ENCODE data around the gene ESRP2.

The ESRP2 gene

GRCh38 chr16:68214726-68215125 is 21.2 kb downstream of the ESRP2 start:
- DNase-seq: no peak

GRCh38 chr16:68206245-68206644 is 29.7 kb downstream of the ESRP2 start:
- no peak for DNase-seq

GRCh38 chr16:68202091-68202519 is 33.8 kb downstream of the ESRP2 start:
- DNase-seq: no peak

GRCh38 chr16:68200088-68200783 is 35.7 kb downstream of the ESRP2 start:
- DNase-seq: no peak

DNA sequence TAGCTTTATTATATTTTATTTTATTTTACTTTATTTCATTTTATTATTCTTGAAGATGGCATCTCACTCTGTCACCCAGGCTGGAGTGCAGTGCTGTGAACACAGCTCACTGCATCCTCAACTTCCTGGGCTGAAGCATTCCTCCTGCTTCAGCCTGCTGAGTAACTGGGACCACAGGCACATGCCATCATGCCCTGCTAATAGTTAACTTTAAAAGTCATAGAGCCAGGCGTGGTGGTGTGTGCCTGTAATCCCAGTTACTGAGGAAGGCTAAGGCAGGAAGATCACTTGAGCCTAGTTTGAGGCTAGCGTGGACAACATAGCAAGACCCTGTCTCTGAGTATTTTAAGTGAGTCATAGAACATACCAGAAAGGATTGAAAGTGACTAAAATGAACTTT is 38.7 kb downstream of the ESRP2 start:
- DNase-seq: no peak

GRCh38 chr16:68194251-68194650 is 41.7 kb downstream of the ESRP2 start:
- DNase-seq: no peak

- no peak for DNase-seq
Measured at GRCh38 chr16:68190736-68191510, 45.0 kb downstream of the ESRP2 start.

DNA sequence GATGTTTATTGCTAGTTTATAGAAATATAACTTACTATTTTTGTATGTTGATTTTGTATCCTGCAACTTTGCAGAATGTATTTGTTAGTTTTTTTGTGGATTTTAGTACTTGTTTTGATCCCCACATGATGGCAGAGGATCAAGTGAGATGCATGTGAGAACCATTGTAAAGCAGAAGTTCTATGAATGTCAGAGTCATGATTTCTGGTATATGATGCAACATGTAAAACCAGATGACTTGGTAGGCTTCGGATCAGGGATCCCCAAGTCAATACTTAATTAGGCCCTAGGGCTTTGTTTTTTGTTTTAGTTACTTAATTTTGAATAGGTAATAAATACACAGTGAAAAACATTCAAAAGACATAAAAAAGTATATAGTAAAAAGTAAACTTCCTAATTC is 45.8 kb downstream of the ESRP2 start:
- DNase-seq: no peak

DNA sequence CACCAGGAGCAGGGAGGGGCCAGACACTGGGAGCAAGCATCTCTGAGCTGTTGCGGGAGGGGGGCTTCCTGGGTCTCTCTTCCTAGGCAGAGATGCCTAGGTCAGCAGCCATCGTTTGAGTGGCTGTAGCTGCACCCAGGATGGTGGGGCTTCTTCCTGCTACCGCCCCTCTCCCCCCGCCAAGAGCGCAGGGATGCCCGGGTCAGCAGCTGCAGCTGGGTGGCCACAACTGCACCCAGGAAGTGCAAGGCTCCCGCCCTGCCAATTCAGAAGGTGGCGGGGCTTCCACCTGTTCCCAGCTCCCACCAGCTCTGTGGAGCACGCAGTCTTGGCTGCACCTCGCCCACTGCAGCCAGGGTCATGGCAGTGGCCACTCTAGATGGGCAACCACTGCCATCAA is 47.8 kb downstream of the ESRP2 start:
- no peak for DNase-seq

GRCh38 chr16:68187505-68187904 is 48.4 kb downstream of the ESRP2 start:
- DNase-seq: no peak

DNA sequence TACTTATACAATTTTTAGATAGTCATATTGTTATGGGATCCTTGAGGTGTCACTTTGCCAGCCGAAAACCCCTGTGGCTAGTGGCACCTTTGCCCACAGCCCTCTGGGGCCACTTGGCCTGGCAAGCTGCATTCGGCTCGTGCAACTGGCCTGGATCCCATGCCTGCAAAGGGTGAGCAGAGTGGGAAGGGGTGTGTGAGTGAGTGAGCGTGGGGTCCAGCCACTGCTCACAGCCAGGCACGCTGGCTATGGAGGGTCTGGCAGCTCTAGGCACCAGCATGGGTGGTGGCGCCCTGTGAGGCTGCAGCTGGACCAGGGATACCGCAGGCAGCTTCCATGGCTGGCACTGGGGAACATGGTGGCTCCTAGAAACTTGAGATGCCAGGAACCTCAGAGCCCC is 49.0 kb downstream of the ESRP2 start:
- no peak for DNase-seq

DNA sequence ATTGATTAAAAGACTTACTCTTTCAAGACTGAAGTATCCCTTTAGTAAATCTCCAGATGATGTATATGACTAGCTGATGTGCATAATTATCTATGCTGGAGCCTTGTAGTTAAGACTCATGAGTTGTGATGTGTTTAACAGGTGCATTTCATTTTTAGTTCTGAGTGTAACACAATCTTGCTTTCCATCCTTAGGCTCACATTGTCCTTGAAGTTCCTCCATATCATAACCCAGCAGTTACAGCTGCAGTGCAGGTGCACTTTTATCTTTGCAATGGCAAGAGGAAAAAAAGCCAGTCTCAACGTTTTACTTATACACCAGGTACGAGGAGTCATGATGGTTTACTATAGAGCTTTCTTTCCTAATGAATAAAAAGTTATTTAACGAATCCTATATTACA is 52.9 kb downstream of the ESRP2 start:
- DNase-seq: no peak

DNA sequence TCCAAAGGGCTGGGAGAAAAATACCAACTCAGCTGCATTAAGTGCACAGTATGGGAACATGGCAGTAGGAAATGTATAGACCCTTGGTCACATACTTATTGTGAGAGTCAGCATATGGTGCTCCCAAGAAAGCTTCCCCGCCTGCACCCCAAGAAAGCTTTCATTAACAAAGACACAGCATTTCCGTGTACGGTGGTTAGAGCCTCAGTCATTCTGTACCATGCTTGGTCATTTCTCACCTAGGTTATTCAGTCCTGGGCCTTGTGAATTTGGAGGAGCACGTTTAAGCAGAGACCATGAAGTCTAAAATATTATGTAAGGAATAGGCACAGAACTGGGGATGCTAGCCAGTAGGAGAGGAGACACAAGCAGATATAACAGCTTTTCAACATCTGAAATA is 56.1 kb downstream of the ESRP2 start:
- DNase-seq: no peak

DNA sequence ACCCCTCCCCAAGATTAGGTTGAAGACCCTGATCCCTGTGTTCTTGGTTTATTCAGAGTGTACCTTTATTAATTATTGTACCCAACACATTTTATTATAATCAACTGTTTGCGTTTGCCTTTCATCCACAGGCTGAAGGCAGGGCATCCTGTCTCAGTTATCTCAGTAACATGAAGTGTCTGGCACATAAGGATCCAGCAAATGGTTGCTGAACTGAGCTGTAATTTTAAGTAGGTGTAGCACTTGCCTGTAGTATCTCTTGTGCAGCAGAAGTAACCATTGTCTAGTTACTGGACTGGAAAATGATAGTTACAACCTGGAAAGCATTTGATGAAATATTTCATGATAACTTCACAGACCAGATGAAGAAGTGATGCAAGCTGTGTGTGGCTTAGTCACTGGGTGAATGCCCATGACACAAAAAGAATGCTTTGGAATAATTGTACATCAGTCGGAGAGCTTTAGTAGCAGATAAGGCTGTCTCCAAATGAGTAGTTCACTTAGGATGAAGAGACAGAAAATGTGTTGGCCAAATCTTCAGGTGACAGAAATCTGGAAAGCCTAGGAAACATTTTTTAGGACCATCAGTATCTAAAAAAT is 56.6 kb downstream of the ESRP2 start:
- DNase-seq: no peak
